ENCODE results near the gene MCAM.
A peak's percentile ranks its signal among the peaks of the same experiment; 100 is the strongest.

MCAM gene

GRCh38 chr11:119355091-119355843 lies 38.3 kb upstream of the MCAM start:
- ATAC-seq (replicated peaks) (no peak), DNase-seq (no peak)
- peaks cover 9% of the 10 kb centered on the region in 2 donors for H3K4me1 Mint-ChIP-seq (ENCODE audit: low read depth in 2 of 2)
- no peak overlapping the region for H3K27ac Mint-ChIP-seq
- peaks cover 11% of the 10 kb centered on the region for H3K36me3 Mint-ChIP-seq (ENCODE audit: insufficient read depth)
- H3K4me3 Mint-ChIP-seq, result peak overlapping the region; percentile 86 to 88
- no peaks in the 10 kb centered on the region for H3K9me3 Mint-ChIP-seq
- peaks cover 33 to 68% of the 10 kb centered on the region in 2 donors for H3K27me3 Mint-ChIP-seq

DNA sequence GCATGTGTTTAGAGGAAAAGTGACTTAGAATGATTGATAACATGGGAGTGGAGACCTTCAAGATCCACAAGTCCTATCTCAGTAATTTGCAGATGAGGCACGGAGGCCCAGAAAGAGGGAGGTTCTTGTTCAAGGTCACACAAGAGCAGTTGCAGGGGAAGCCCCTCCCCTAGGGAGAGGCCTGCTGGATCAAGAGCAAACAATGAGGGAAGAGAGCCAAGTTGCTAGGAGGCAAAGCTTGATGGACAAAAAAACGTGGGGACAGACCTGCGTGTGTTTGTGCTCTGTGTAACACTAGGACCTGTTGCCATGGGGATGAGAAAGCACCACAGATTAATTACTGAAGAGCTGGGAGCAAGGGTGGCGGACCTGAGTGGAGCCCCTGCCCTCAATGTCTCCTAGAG lies 35.9 kb upstream of the MCAM start:
- no peak overlapping the region for H3K27ac Mint-ChIP-seq
- H3K4me3 Mint-ChIP-seq, result no peak overlapping the region
- ATAC-seq (replicated peaks), result no peak
- H3K4me1 Mint-ChIP-seq (ENCODE audit: low read depth in 2 of 2), result peaks cover 12 to 13% of the 10 kb centered on the region in 2 donors
- H3K36me3 Mint-ChIP-seq (ENCODE audit: insufficient read depth), result peaks cover 8% of the 10 kb centered on the region
- DNase-seq, result no peak
- H3K9me3 Mint-ChIP-seq, result no peaks in the 10 kb centered on the region
- peaks cover 33 to 65% of the 10 kb centered on the region in 2 donors for H3K27me3 Mint-ChIP-seq

DNA sequence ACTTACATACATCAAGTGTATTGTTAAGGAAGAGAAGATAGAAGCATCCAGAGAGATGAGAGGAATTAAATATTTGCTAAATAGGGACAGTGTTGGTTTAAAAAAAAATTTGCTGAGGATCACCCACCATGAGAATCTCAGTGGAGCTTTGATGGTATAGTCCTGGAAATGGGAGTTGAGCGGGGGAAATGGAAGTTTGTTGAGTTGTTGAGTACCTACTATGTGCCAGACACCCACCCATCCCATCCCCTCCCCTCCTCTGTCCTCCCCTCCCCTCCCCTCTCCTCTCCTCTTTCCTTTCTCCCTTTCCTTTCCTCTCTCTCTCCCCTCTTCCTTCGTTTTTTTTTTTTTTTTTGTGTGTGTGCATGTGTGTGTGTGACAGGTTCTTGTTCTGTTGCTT lies 34.3 kb upstream of the MCAM start:
- DNase-seq (no peak), ATAC-seq (replicated peaks) (no peak)
- peaks cover 5% of the 10 kb centered on the region in 2 donors for H3K4me1 Mint-ChIP-seq (ENCODE audit: low read depth in 2 of 2)
- peak overlapping the region in 1 of 2 donors; percentile 74 for H3K27ac Mint-ChIP-seq
- H3K36me3 Mint-ChIP-seq (ENCODE audit: insufficient read depth), result peaks cover 8% of the 10 kb centered on the region
- peaks cover 33 to 64% of the 10 kb centered on the region in 2 donors for H3K27me3 Mint-ChIP-seq
- no peak overlapping the region for H3K4me3 Mint-ChIP-seq
- H3K9me3 Mint-ChIP-seq, result no peaks in the 10 kb centered on the region

- H3K36me3 Mint-ChIP-seq (ENCODE audit: insufficient read depth), result peaks cover 8% of the 10 kb centered on the region
- peaks cover 3 to 5% of the 10 kb centered on the region in 2 donors for H3K4me1 Mint-ChIP-seq (ENCODE audit: low read depth in 2 of 2)
- H3K9me3 Mint-ChIP-seq, result no peaks in the 10 kb centered on the region
- no peak for DNase-seq
- H3K27me3 Mint-ChIP-seq, result peaks cover 42 to 63% of the 10 kb centered on the region in 2 donors
- no peak for ATAC-seq (replicated peaks)
- peak overlapping the region in 1 of 2 donors; percentile 2 for H3K4me3 Mint-ChIP-seq
- H3K27ac Mint-ChIP-seq, result peak overlapping the region in 1 of 2 donors; percentile 61
Observed at GRCh38 chr11:119350302-119350701, 33.4 kb upstream of the MCAM start.

- Mint-ChIP-seq H3K36me3 (ENCODE audit: insufficient read depth) (peaks cover 4% of the 10 kb centered on the region), H3K27ac (no peak overlapping the region), H3K27me3 (peaks cover 54 to 65% of the 10 kb centered on the region in 2 donors), H3K9me3 (no peaks in the 10 kb centered on the region), H3K4me3 (no peak overlapping the region), H3K4me1 (ENCODE audit: low read depth in 2 of 2) (peaks cover 3 to 5% of the 10 kb centered on the region in 2 donors)
- ATAC-seq (replicated peaks), result no peak
- no peak for DNase-seq
Observed at GRCh38 chr11:119347940-119348605, 31.1 kb upstream of the MCAM start.

DNA sequence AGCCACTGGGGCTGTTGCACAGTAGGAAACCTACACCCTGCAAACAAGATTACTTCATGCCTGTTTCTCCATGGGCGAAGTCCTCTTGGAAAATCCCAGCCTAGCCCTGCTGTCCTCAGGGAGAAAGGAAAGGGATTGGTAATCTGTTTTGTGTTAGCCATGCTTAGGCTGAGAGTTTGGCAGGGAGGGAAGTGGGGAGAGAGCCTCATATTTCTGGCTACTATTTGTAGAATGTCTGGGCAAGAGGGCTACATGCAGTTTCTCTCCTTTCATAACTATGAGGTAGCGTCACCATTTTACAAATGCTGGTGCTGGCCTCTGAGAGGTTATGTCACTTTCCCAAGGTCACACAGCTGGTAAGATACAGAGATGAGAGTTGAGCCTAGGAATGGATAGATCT lies 30.3 kb upstream of the MCAM start:
- Mint-ChIP-seq H3K4me3 (no peak overlapping the region), H3K4me1 (ENCODE audit: low read depth in 2 of 2) (peaks cover 3 to 5% of the 10 kb centered on the region in 2 donors), H3K27me3 (peaks cover 51 to 65% of the 10 kb centered on the region in 2 donors), H3K36me3 (ENCODE audit: insufficient read depth) (peaks cover 4% of the 10 kb centered on the region), H3K27ac (no peak overlapping the region), H3K9me3 (no peaks in the 10 kb centered on the region)
- DNase-seq (no peak), ATAC-seq (replicated peaks) (no peak)

GRCh38 chr11:119346605-119347004 lies 29.7 kb upstream of the MCAM start, which contains the start of gene MFRP:
TSS of gene MFRP (minus strand) at chr11:119346705. CDS start at chr11:119346513, 192 bp downstream.
- Mint-ChIP-seq H3K36me3 (ENCODE audit: insufficient read depth) (peaks cover 3% of the 10 kb centered on the region), H3K27ac (no peak within 1 kb of the TSS)

DNA sequence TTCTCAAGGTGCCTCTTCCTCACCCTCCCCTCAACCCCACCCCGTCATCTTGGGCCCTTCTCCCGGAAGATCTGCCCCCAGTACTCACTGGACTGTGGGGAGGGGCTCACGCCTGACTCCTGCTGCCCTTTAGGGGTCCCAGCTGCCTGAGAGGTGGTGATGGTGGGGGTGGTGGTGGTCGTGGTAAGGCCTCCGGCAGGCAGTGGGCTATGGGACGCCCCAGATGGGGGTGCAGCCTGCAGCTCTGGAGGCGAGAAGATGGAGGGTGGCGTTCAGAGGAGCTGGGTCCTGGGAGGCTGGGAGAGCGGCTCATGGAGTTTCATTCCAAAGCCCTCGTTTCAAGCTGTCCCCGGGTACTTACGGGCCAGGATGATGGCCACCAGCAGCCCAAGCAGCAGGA lies 28.8 kb upstream of the MCAM start:
- H3K36me3 Mint-ChIP-seq (ENCODE audit: insufficient read depth), result no peaks in the 10 kb centered on the region
- no peaks in the 10 kb centered on the region for H3K9me3 Mint-ChIP-seq
- DNase-seq (no peak), ATAC-seq (replicated peaks) (no peak)
- H3K4me3 Mint-ChIP-seq, result no peak overlapping the region
- H3K27me3 Mint-ChIP-seq, result peaks cover 54 to 71% of the 10 kb centered on the region in 2 donors
- H3K27ac Mint-ChIP-seq, result no peak overlapping the region
- peaks cover 5 to 10% of the 10 kb centered on the region in 2 donors for H3K4me1 Mint-ChIP-seq (ENCODE audit: low read depth in 2 of 2)

More at GRCh38 chr11:119346605-119347004, 29.7 kb upstream of the MCAM start, which contains the start of gene MFRP:
- Mint-ChIP-seq H3K4me1 (ENCODE audit: low read depth in 2 of 2) (peaks cover 3 to 5% of the 10 kb centered on the region in 2 donors), H3K27me3 (peaks cover 50 to 65% of the 10 kb centered on the region in 2 donors), H3K4me3 (no peak within 1 kb of the TSS), H3K9me3 (no peaks in the 10 kb centered on the region)
- no peak for DNase-seq
- ATAC-seq (replicated peaks), result no peak

GRCh38 chr11:119344291-119345010 lies 27.5 kb upstream of the MCAM start:
- Mint-ChIP-seq H3K27me3 (peaks cover 56 to 78% of the 10 kb centered on the region in 2 donors), H3K4me3 (no peak overlapping the region), H3K9me3 (no peaks in the 10 kb centered on the region)

DNA sequence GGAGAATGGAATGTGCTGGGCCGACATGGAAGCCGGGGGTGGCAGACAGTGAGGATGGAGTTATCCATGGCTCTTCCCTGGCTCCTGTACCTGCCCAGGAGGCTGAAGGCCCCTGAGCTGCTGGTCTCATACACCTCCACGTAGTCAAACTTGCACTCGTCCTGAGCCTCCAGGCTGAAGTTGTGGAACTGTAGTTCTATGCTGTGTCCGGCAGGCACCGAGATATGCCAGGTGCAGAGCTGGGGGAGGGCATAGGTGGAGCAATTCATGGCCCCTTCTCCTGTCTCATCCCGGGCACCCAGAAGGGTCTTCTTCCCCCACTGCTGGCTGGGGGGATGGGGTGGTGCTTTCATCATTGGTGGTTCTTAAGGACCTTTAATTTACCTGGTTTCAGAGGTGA lies 26.8 kb upstream of the MCAM start:
- Mint-ChIP-seq H3K27ac (no peak overlapping the region), H3K4me3 (no peak overlapping the region), H3K9me3 (no peaks in the 10 kb centered on the region), H3K4me1 (ENCODE audit: low read depth in 2 of 2) (peaks cover 6 to 7% of the 10 kb centered on the region in 2 donors), H3K36me3 (ENCODE audit: insufficient read depth) (peaks cover 4% of the 10 kb centered on the region), H3K27me3 (peaks cover 61 to 85% of the 10 kb centered on the region in 2 donors)
- DNase-seq (no peak), ATAC-seq (replicated peaks) (no peak)

More at GRCh38 chr11:119344291-119345010, 27.5 kb upstream of the MCAM start:
- Mint-ChIP-seq H3K27ac (no peak overlapping the region), H3K4me1 (ENCODE audit: low read depth in 2 of 2) (peaks cover under 1 to 6% of the 10 kb centered on the region in 2 donors), H3K36me3 (ENCODE audit: insufficient read depth) (no peaks in the 10 kb centered on the region)
- ATAC-seq (replicated peaks), result no peak
- no peak for DNase-seq

- Mint-ChIP-seq H3K9me3 (no peaks in the 10 kb centered on the region), H3K27ac (no peak overlapping the region), H3K36me3 (ENCODE audit: insufficient read depth) (peaks cover 4% of the 10 kb centered on the region), H3K27me3 (peaks cover 61 to 86% of the 10 kb centered on the region in 2 donors), H3K4me3 (no peak overlapping the region), H3K4me1 (ENCODE audit: low read depth in 2 of 2) (peaks cover 10 to 18% of the 10 kb centered on the region in 2 donors)
- ATAC-seq (replicated peaks), result no peak
- DNase-seq, result no peak
Observed at GRCh38 chr11:119342362-119343130, 25.6 kb upstream of the MCAM start.

DNA sequence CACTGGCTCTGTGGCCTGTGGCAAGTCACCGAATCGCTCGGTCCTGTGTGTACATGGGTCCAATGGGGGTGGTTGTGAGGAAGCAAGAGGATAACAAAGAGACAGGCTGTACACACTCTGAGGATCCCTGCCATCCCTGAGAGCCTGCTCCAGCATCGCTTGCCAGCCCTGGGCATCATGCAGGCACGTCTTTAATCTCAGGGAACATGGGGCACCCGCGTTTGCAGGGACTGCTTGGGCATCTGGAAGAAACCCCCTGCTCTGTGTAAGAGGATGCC lies 25.0 kb upstream of the MCAM start:
- peaks cover 60 to 81% of the 10 kb centered on the region in 2 donors for H3K27me3 Mint-ChIP-seq
- no peak overlapping the region for H3K4me3 Mint-ChIP-seq

More for the DNA sequence above, 25.0 kb upstream of the MCAM start:
- H3K4me1 Mint-ChIP-seq (ENCODE audit: low read depth in 2 of 2), result peaks cover 10 to 19% of the 10 kb centered on the region in 2 donors
- H3K36me3 Mint-ChIP-seq (ENCODE audit: insufficient read depth), result peaks cover 4% of the 10 kb centered on the region
- ATAC-seq (replicated peaks) (no peak), DNase-seq (no peak)
- H3K27ac Mint-ChIP-seq, result no peak overlapping the region
- no peaks in the 10 kb centered on the region for H3K9me3 Mint-ChIP-seq
